H1 (cell line): ENCODE results near the gene HECTD4. TPM values are rescaled to one million over a fixed set of nuclear protein-coding genes. Genes with fewer than 3 reads are reported as not detected.
A peak's percentile ranks its signal among the peaks of the same experiment; 100 is the strongest.

ENCODE experiments used
- CTCF ChIA-PET: fragments of 300-600 bp; sonication (Branson Sonifier 250); formaldehyde crosslinking; loops from one replicate; lab custom pipeline; 2021; ENCODE audit not compliant: partially characterized antibody; lab: Charles Lee
- POLR2A ChIA-PET: fragments of 300-600 bp; sonication (Branson Sonifier 250); formaldehyde crosslinking; loops from one replicate; lab custom pipeline; 2021; ENCODE audit warnings: inconsistent platforms; ENCODE audit not compliant: partially characterized antibody; lab: Charles Lee
- DNase-seq, 2 experiments: peaks; one replicate each; pipeline versions ENCODE4 v3.0.0 to v3.0.0-alpha.2; 2010 to 2022; ENCODE audit warnings: low spot score in 2 of 2, low read depth in 1 of 2, mixed read lengths in 1 of 2
- FAIRE-seq: peaks from 2 replicates; lab custom pipeline; 2011; peaks lifted over from hg19 to GRCh38; lab: Jason Lieb, UNC
- H2AFZ ChIP-seq: 2 replicates; pipeline ENCODE4 v1.8.1; 2012; ENCODE audit warnings: low read length, inconsistent platforms
- H2AK5ac ChIP-seq: 2 replicates; pipeline ENCODE4 v1.6.1; 2013; ENCODE audit warnings: low read depth, low read length
- H2BK120ac ChIP-seq: replicated peaks from 2 replicates; pipeline ENCODE3; 2013; ENCODE audit warnings: low read depth, low read length, inconsistent platforms
- H2BK12ac ChIP-seq: 2 replicates; pipeline ENCODE4 v1.6.1; 2013; ENCODE audit warnings: low read depth, low read length
- H2BK15ac ChIP-seq: 2 replicates; pipeline ENCODE4 v1.6.1; 2013; ENCODE audit warnings: low read length
- H2BK20ac ChIP-seq: 2 replicates; pipeline ENCODE4 v1.6.1; 2013; ENCODE audit warnings: low read length
- H2BK5ac ChIP-seq: 2 replicates; pipeline ENCODE4 v1.6.1; 2013; ENCODE audit warnings: low read depth, low read length
- H3K14ac ChIP-seq: 2 replicates; pipeline ENCODE4 v1.6.1; 2013; ENCODE audit warnings: inconsistent platforms; ENCODE audit not compliant: insufficient read length
- H3K18ac ChIP-seq: 2 replicates; pipeline ENCODE4 v1.6.1; 2013; ENCODE audit warnings: low read length; ENCODE audit errors: extremely low read depth
- H3K23ac ChIP-seq: 2 replicates; pipeline ENCODE4 v1.6.1; 2013; ENCODE audit warnings: inconsistent platforms; ENCODE audit not compliant: insufficient read length
- H3K23me2 ChIP-seq: 2 replicates; pipeline ENCODE4 v1.6.1; 2013; ENCODE audit warnings: low read depth, low read length
- H3K27ac ChIP-seq: 2 replicates; pipeline ENCODE4 v1.6.1; 2011; ENCODE audit warnings: low read depth, low read length, inconsistent platforms
- H3K27me3 ChIP-seq, 4 experiments: replicated peaks in 1 of 4; 1 replicate in 1 of 4; 2 replicates in 3 of 4; pipeline versions ENCODE4 v1.6.1 to v1.8.1; 2011 to 2013; ENCODE audit warnings: low read length in 3 of 4, mild to moderate bottlenecking in 3 of 4, inconsistent platforms in 2 of 4, mixed read lengths in 2 of 4, moderate library complexity in 1 of 4; ENCODE audit not compliant: control insufficient read depth in 3 of 4, insufficient read depth in 3 of 4; ENCODE audit errors: extremely low read depth in 1 of 4
- H3K36me3 ChIP-seq, 4 experiments: 2 replicates each; pipeline versions ENCODE4 v1.6.1 to v1.8.1; 2011 to 2013; ENCODE audit warnings: mild to moderate bottlenecking in 4 of 4, low read length in 3 of 4, moderate library complexity in 2 of 4, control low read depth in 1 of 4, inconsistent platforms in 1 of 4; ENCODE audit not compliant: insufficient read depth in 4 of 4, control insufficient read depth in 2 of 4
- H3K4ac ChIP-seq: replicated peaks from 2 replicates; pipeline ENCODE3; 2013; ENCODE audit warnings: low read length, low read depth, mixed read lengths, inconsistent platforms; ENCODE audit not compliant: insufficient read length
- H3K4me1 ChIP-seq, 4 experiments: replicated peaks in 1 of 4; 1 replicate in 1 of 4; 2 replicates in 3 of 4; pipeline versions ENCODE4 v1.6.1 to v1.8.1; 2011 to 2013; ENCODE audit warnings: low read length in 3 of 4, inconsistent platforms in 2 of 4, mixed read lengths in 1 of 4; ENCODE audit not compliant: insufficient read depth in 4 of 4, control insufficient read depth in 3 of 4
- H3K4me2 ChIP-seq, 2 experiments: 2 replicates each; pipeline versions ENCODE4 v1.6.1 to v1.8.1; 2011 to 2013; ENCODE audit warnings: low read depth in 2 of 2, low read length in 2 of 2, control low read depth in 1 of 2, inconsistent platforms in 1 of 2, mild to moderate bottlenecking in 1 of 2; ENCODE audit not compliant: insufficient read depth in 1 of 2
- H3K4me3 ChIP-seq, 4 experiments: fragments of 200-600, 300-600 bp in 1 of 4; sonication (generic), shearing (Covaris generic), sonication (Bioruptor Twin) in 1 of 4; 2 replicates each; pipeline versions ENCODE4 v1.5.1 to v1.8.1; 2011 to 2016; ENCODE audit warnings: low read length in 4 of 4, low read depth in 3 of 4, control low read depth in 2 of 4, inconsistent platforms in 2 of 4, mild to moderate bottlenecking in 2 of 4, mixed read lengths in 1 of 4, moderate library complexity in 1 of 4; ENCODE audit not compliant: insufficient read depth in 2 of 4; ENCODE audit errors: extremely low read depth in 1 of 4
- H3K56ac ChIP-seq: replicated peaks from 2 replicates; pipeline ENCODE3; 2013; ENCODE audit warnings: low read depth, mild to moderate bottlenecking, mixed read lengths, low read length, inconsistent platforms; ENCODE audit not compliant: insufficient read length
- H3K79me1 ChIP-seq: 2 replicates; pipeline ENCODE4 v1.6.1; 2013; ENCODE audit warnings: low read depth, low read length, control low read depth
- H3K79me2 ChIP-seq, 2 experiments: 2 replicates each; pipeline versions ENCODE4 v1.6.1 to v1.8.1; 2012 to 2013; ENCODE audit warnings: low read length in 2 of 2, mild to moderate bottlenecking in 2 of 2, inconsistent platforms in 1 of 2; ENCODE audit not compliant: insufficient read depth in 2 of 2, control insufficient read depth in 1 of 2
- H3K9ac ChIP-seq, 4 experiments: replicated peaks in 1 of 4; 1 replicate in 1 of 4; 2 replicates in 3 of 4; pipeline versions ENCODE4 v1.6.1 to v1.8.1; 2011 to 2013; ENCODE audit warnings: low read depth in 3 of 4, low read length in 3 of 4, control low read depth in 2 of 4, mild to moderate bottlenecking in 2 of 4, moderate library complexity in 2 of 4, inconsistent platforms in 1 of 4; ENCODE audit errors: extremely low read depth in 1 of 4
- H3K9me3 ChIP-seq, 2 experiments: 2 replicates each; pipeline versions ENCODE4 v1.6.1 to v1.8.1; 2012 to 2013; ENCODE audit warnings: mild to moderate bottlenecking in 2 of 2, moderate library complexity in 2 of 2, control low read depth in 1 of 2, inconsistent platforms in 1 of 2, low read depth in 1 of 2, low read length in 1 of 2, mixed read lengths in 1 of 2; ENCODE audit not compliant: insufficient read depth in 2 of 2
- H4K20me1 ChIP-seq, 2 experiments: replicated peaks in 1 of 2; 2 replicates each; pipeline versions ENCODE3 to v1.8.1; 2011 to 2013; ENCODE audit warnings: inconsistent platforms in 2 of 2, low read length in 2 of 2, mild to moderate bottlenecking in 1 of 2; ENCODE audit not compliant: insufficient read depth in 2 of 2, control insufficient read depth in 1 of 2
- H4K5ac ChIP-seq: 2 replicates; pipeline ENCODE4 v1.6.1; 2013; ENCODE audit warnings: low read length, low read depth, mixed read lengths, inconsistent platforms; ENCODE audit not compliant: insufficient read length
- H4K8ac ChIP-seq: 2 replicates; pipeline ENCODE4 v1.8.0; 2013; ENCODE audit warnings: mild to moderate bottlenecking, moderate library complexity, low read length, inconsistent platforms; ENCODE audit not compliant: insufficient read depth; ENCODE audit errors: extremely low read depth
- H4K91ac ChIP-seq: replicated peaks from 2 replicates; pipeline ENCODE3; 2013; ENCODE audit warnings: low read length, mixed read lengths, inconsistent platforms; ENCODE audit not compliant: insufficient read length
- CHD1 ChIP-seq: IDR thresholded peaks from 2 replicates; pipeline ENCODE4 v1.6.1; 2012; ENCODE audit warnings: low read depth, low read length, improper control_type of control experiment
- EGR1 ChIP-seq: IDR thresholded peaks from 2 replicates; pipeline ENCODE4 v1.6.1; 2011; ENCODE audit warnings: low read depth, low read length, borderline replicate concordance
- PHF8 ChIP-seq: fragments of 200-600 bp; sonication (generic); conservative IDR thresholded peaks from 2 replicates; pipeline ENCODE4 v1.7.1; 2012; ENCODE audit warnings: low read depth, mild to moderate bottlenecking, inconsistent platforms, low read length, moderate library complexity
- POLR2A ChIP-seq, 2 experiments: IDR thresholded peaks; 1 replicate in 1 of 2; 2 replicates in 1 of 2; pipeline ENCODE4 v1.6.1; 2011; ENCODE audit warnings: low read depth in 2 of 2, low read length in 2 of 2, mild to moderate bottlenecking in 2 of 2; ENCODE audit errors: control extremely low read depth in 1 of 2
- SIX5 ChIP-seq: IDR thresholded peaks from 2 replicates; pipeline ENCODE4 v1.6.1; 2011; ENCODE audit warnings: mild to moderate bottlenecking, low read depth, low read length
- SP1 ChIP-seq: IDR thresholded peaks from 2 replicates; pipeline ENCODE4 v1.6.1; 2011; ENCODE audit warnings: low read depth, low read length
- SUZ12 ChIP-seq: fragments of 200-600 bp; sonication (generic); IDR thresholded peaks from 2 replicates; pipeline ENCODE4 v1.6.1; 2012; ENCODE audit warnings: mild to moderate bottlenecking, inconsistent platforms, low read length, moderate library complexity, mixed read lengths
- YY1 ChIP-seq: IDR thresholded peaks from 2 replicates; pipeline ENCODE4 v1.6.1; 2011; ENCODE audit warnings: low read depth, mild to moderate bottlenecking, low read length
- WGBS, 2 experiments: shearing (Covaris generic) in 1 of 2; methylation state at CpG; one replicate each; pipeline versions ENCODE4 v1.1.6 to v1.1.7; 2013 to 2015; ENCODE audit warnings: low lambda C conversion rate in 2 of 2, mixed read lengths in 2 of 2, inconsistent platforms in 1 of 2, low coverage in 1 of 2, missing lambda C conversion rate in 1 of 2; ENCODE audit not compliant: insufficient replicate concordance in 2 of 2, insufficient coverage in 1 of 2, insufficient read length in 1 of 2; ENCODE audit errors: extremely low coverage in 1 of 2, missing lambda C conversion rate in 1 of 2; 5-methylcytosine and 5-hydroxymethylcytosine counted together
- polyA plus RNA-seq, 7 experiments: library from polyadenylated mRNA; depleted of rRNA in 3 of 7; stranded (reverse) in 5 of 7; unstranded in 2 of 7; fragments of >200 nt in 5 of 7; fragments of 200-250 nt in 2 of 7; gene quantifications; 1 replicate in 5 of 7; 2 replicates in 1 of 7; 4 replicates in 1 of 7; pipeline versions ENCODE4 v1.2.1 to v1.2.3, GENCODE V29; 2011 to 2013; ENCODE audit warnings: missing spikeins in 2 of 7, mixed read lengths in 2 of 7
- total RNA-seq: library from RNA; stranded (reverse); fragmentation: NEBNext Ultra II Directional; extraction: Animal tissue kit (Norgen Biotek cat#: 25700); gene quantifications from 2 replicates; pipeline ENCODE4 v1.2.1, GENCODE V29; 2021
- TF ChIP-seq, protein P1 (sequence below), 3 experiments: IDR thresholded peaks; 1 replicate in 2 of 3; 2 replicates in 1 of 3; pipeline versions ENCODE4 v1.5.1 to v1.6.1; 2011; ENCODE audit warnings: low read length in 3 of 3, mild to moderate bottlenecking in 3 of 3, inconsistent platforms in 2 of 3, low read depth in 1 of 3, moderate library complexity in 1 of 3; ENCODE audit not compliant: insufficient read depth in 1 of 3; ENCODE audit errors: control extremely low read depth in 1 of 3

The HECTD4 gene
- total and polyA plus RNA-seq, 2 of the 8 experiments (the other 6 are each of a cell fraction or from before 2014, with no cell fraction given): 6.5 to 33.7 TPM

DNA sequence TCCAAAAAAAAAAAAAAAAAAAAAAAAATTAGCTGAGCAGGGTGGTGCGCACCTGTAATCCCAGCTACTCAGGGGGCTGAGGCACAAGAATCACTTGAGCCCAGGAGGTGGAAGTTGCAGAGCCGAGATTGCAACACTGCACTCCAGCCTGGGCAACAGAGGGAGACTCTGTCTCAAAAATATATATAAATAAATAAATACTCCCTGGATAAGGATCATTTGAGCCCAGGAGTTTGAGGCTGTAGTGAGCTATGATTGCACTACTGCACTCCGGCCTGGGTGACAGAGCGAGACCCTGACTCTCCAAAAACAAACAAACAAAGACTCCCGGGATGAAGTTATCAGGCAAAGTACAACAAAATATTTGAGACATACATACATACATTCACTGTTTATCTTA lies 270.3 kb downstream of the HECTD4 start:
- Histone ChIP-seq H2BK20ac (no peak overlapping the region), H3K4me2 (no peak overlapping the region; a peak in 2 of 4 replicates), H3K23me2 (peaks cover 9% of the 10 kb centered on the region; the same call in 1 of the 2 replicates), H3K23ac (no peak overlapping the region), H3K27ac (no peak overlapping the region), H4K20me1 (no peaks in the 10 kb centered on the region), H2AK5ac (no peak overlapping the region), H3K27me3 (no peaks in the 10 kb centered on the region), H2AFZ (peak overlapping the region; percentile 14; the same call in 1 of the 2 replicates), H4K91ac (no peak overlapping the region), H3K79me2 (peaks cover 12 to 22% of the 10 kb centered on the region in 2 experiments), H3K56ac (no peak overlapping the region), H4K5ac (no peak overlapping the region), H3K18ac (no peak overlapping the region), H2BK12ac (no peak overlapping the region), H3K9me3 (no peaks in the 10 kb centered on the region), H2BK5ac (0 out of 2 replicates have a peak overlapping the region, but pooled peaks have one; percentile 3), H3K9ac (no peak overlapping the region), H2BK15ac (no peak overlapping the region), H3K14ac (no peak overlapping the region), H4K8ac (no peak overlapping the region), H3K79me1 (no peaks in the 10 kb centered on the region; the same call in 1 of the 2 replicates), H2BK120ac (no peak overlapping the region), H3K36me3 (no peaks in the 10 kb centered on the region), H3K4ac (no peak overlapping the region), H3K4me1 (peaks cover 11 to 17% (median 14%) of the 10 kb centered on the region in 4 experiments; a peak in 6 of 7 replicates), H3K4me3 (no peak overlapping the region)
- POLR2A ChIA-PET: interaction anchor here (0.6 to 0.7 kb wide), 2 partner anchors 13 to 276 kb away, joined by 3 to 4 read pairs; no protein-coding TSS in a partner anchor
- FAIRE-seq: no peak
- DNase-seq: no peak
- 92% methylated on average over 4 of the region's 5 CpGs; no CpG with 5 or more reads in 1 of the 2 experiments for WGBS, 2 experiments
- CTCF ChIA-PET: interaction anchor here (1.2 to 2.1 kb wide), 2 partner anchors 15 to 86 kb away, joined by 3 to 7 read pairs; no protein-coding TSS in a partner anchor
- TF ChIP-seq YY1 (no peak), PHF8 (no peak), EGR1 (no peak), SIX5 (no peak), CHD1 (no peak), SP1 (no peak), POLR2A (IDR thresholded peaks at IDR 0.05; ENCODE audit: control extremely low read depth in 1 of 2, low read depth in 2 of 2, low read length in 2 of 2) (no peak), SUZ12 (no peak)
- TF ChIP-seq, protein P1, sequence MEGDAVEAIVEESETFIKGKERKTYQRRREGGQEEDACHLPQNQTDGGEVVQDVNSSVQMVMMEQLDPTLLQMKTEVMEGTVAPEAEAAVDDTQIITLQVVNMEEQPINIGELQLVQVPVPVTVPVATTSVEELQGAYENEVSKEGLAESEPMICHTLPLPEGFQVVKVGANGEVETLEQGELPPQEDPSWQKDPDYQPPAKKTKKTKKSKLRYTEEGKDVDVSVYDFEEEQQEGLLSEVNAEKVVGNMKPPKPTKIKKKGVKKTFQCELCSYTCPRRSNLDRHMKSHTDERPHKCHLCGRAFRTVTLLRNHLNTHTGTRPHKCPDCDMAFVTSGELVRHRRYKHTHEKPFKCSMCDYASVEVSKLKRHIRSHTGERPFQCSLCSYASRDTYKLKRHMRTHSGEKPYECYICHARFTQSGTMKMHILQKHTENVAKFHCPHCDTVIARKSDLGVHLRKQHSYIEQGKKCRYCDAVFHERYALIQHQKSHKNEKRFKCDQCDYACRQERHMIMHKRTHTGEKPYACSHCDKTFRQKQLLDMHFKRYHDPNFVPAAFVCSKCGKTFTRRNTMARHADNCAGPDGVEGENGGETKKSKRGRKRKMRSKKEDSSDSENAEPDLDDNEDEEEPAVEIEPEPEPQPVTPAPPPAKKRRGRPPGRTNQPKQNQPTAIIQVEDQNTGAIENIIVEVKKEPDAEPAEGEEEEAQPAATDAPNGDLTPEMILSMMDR (IDR thresholded peaks at IDR 0.05; ENCODE audit: control extremely low read depth in 1 of 3, insufficient read depth in 1 of 3, low read depth in 1 of 3, low read length in 3 of 3): no peak
